CD4-positive, alpha-beta memory T cell (primary cell): ENCODE data around the gene COQ4. TPM values are rescaled to one million over a fixed set of nuclear protein-coding genes. Genes with fewer than 3 reads are reported as not detected.

Experiments used
- CTCF ChIA-PET: fragments of 350-600 bp; sonication (Branson Sonifier 250); formaldehyde crosslinking; loops from one replicate; lab custom pipeline; 2021; ENCODE audit warnings: inconsistent platforms; ENCODE audit not compliant: partially characterized antibody; lab: Charles Lee
- POLR2A ChIA-PET: fragments of 350-600 bp; sonication (Branson Sonifier 250); formaldehyde crosslinking; loops from one replicate; lab custom pipeline; 2021; ENCODE audit not compliant: partially characterized antibody; lab: Charles Lee
- DNase-seq, 5 donors: peaks; one replicate each; pipeline versions ENCODE4 v3.0.0 to v3.0.0-alpha.2; 2020 to 2022; ENCODE audit warnings: mixed read lengths in 1 of 5
- H3K27ac ChIP-seq: one replicate; pipeline ENCODE4 v1.7.0; 2013; ENCODE audit warnings: low read depth, low read length
- H3K27me3 ChIP-seq: 2 replicates; pipeline ENCODE4 v1.7.0; 2013; ENCODE audit warnings: mild to moderate bottlenecking, low read length, moderate library complexity; ENCODE audit not compliant: insufficient read depth
- H3K36me3 ChIP-seq: 2 replicates; pipeline ENCODE4 v1.7.0; 2013; ENCODE audit warnings: mild to moderate bottlenecking, low read length, moderate library complexity; ENCODE audit not compliant: insufficient read depth
- H3K4me1 ChIP-seq: 2 replicates; pipeline ENCODE4 v1.7.0; 2013; ENCODE audit warnings: mild to moderate bottlenecking, low read length, moderate library complexity; ENCODE audit not compliant: insufficient read depth
- H3K4me3 ChIP-seq, 2 donors: one replicate each; pipeline ENCODE4 v1.7.0; 2013; ENCODE audit warnings: low read length in 2 of 2, mild to moderate bottlenecking in 1 of 2
- H3K9me3 ChIP-seq, 2 donors: one replicate each; pipeline ENCODE4 v1.7.0; 2013; ENCODE audit warnings: low read length in 2 of 2, control low read depth in 1 of 2; ENCODE audit not compliant: control insufficient read depth in 1 of 2
- H3K27ac Mint-ChIP-seq, 7 donors: one replicate each; pipeline ENCODE4 v1.8.0; 2020 to 2021; ENCODE audit warnings: mixed read lengths in 7 of 7, mild to moderate bottlenecking in 6 of 7, inconsistent platforms in 3 of 7, moderate library complexity in 3 of 7
- H3K27me3 Mint-ChIP-seq, 2 donors: one replicate each; pipeline ENCODE4 v1.8.0; 2020 to 2021; ENCODE audit warnings: mixed read lengths in 2 of 2
- H3K36me3 Mint-ChIP-seq, 2 donors: one replicate each; pipeline ENCODE4 v1.8.0; 2020 to 2021; ENCODE audit warnings: mixed read lengths in 2 of 2, inconsistent platforms in 1 of 2, mild to moderate bottlenecking in 1 of 2
- H3K4me1 Mint-ChIP-seq, 4 donors: one replicate each; pipeline ENCODE4 v1.8.0; 2020 to 2021; ENCODE audit warnings: mixed read lengths in 4 of 4, mild to moderate bottlenecking in 1 of 4
- H3K4me3 Mint-ChIP-seq, 8 donors: one replicate each; pipeline ENCODE4 v1.8.0; 2020 to 2021; ENCODE audit warnings: mixed read lengths in 8 of 8, mild to moderate bottlenecking in 7 of 8, moderate library complexity in 6 of 8, inconsistent platforms in 3 of 8
- H3K9me3 Mint-ChIP-seq, 8 donors: one replicate each; pipeline ENCODE4 v1.8.0; 2020 to 2021; ENCODE audit warnings: mixed read lengths in 8 of 8, mild to moderate bottlenecking in 5 of 8, inconsistent platforms in 3 of 8, moderate library complexity in 1 of 8
- intact Hi-C: fragments of 100-400 bp; cut with micrococcal nuclease; formaldehyde crosslinking; loops from one replicate; pipeline ENCODE4 v1.15.1; 2023
- polyA plus RNA-seq, 2 donors: library from polyadenylated mRNA; unstranded; fragments of 300-500 nt; fragmentation: Illumina TruSeq; gene quantifications; one replicate each; pipeline ENCODE4 v1.2.3, GENCODE V29; 2021
- total RNA-seq, 2 experiments: library from RNA; stranded (reverse); gene quantifications; one replicate each; pipeline ENCODE4 v1.2.3, GENCODE V29; 2021

COQ4 gene
- total and polyA plus RNA-seq, 4 experiments from 2014 or later = 34.8 to 51.3 (median 46.3) TPM

- H3K9me3 Mint-ChIP-seq = no peaks in the 10 kb centered on the region
- peaks cover 6 to 16% (median 7%) of the 10 kb centered on the region in 4 donors for H3K4me1 Mint-ChIP-seq
- H3K36me3 Mint-ChIP-seq = peaks cover 4 to 15% of the 10 kb centered on the region in 2 donors
- H3K4me1 ChIP-seq = peaks cover 15% of the 10 kb centered on the region
- no peaks in the 10 kb centered on the region for H3K27me3 ChIP-seq
- ChIA-PET POLR2A (interaction anchor here (0.5 to 1.3 kb wide), 11 partner anchors 18 to 326 kb away, joined by 3 to 10 read pairs (median 6); partner anchors contain the start of genes CIZ1, COQ4, GOLGA2 and SWI5), CTCF (interaction anchor here (0.7 to 3.7 kb wide), 19 partner anchors 7 to 147 kb away, joined by 3 to 22 read pairs (median 5); partner anchors contain the start of genes CERCAM, GOLGA2, SWI5 and URM1)
- H3K36me3 ChIP-seq = peaks cover 27% of the 10 kb centered on the region
- H3K4me3 Mint-ChIP-seq = peak overlapping the region; percentile 89 to 99 (median 94)
- peak overlapping the region; percentile 58 for H3K27ac ChIP-seq
- peak overlapping the region; percentile 84 to 96 (median 93) for H3K27ac Mint-ChIP-seq
- DNase-seq = peak in 1 of 5 donors; percentile 50
- intact Hi-C loops = loop anchor here (1.0 kb wide), 7 partner anchors 19 to 148 kb away; partner anchors contain the start of genes COQ4, GOLGA2, SWI5 and TRUB2
- peak overlapping the region; percentile 66 to 87 for H3K4me3 ChIP-seq
- H3K27me3 Mint-ChIP-seq = no peaks in the 10 kb centered on the region
- H3K9me3 ChIP-seq = no peaks in the 10 kb centered on the region
These were observed 18.2 kb downstream of the COQ4 start for GRCh38 chr9:128340691-128341434.

- CTCF ChIA-PET = interaction anchor here (0.5 to 3.7 kb wide), 19 partner anchors 8 to 678 kb away, joined by 3 to 22 read pairs (median 5); partner anchors contain the start of genes CERCAM, GOLGA2, SWI5 and URM1
- no peaks in the 10 kb centered on the region for H3K27me3 ChIP-seq
- H3K4me3 Mint-ChIP-seq = peak overlapping the region; percentile 89 to 99 (median 94)
- peaks cover 28% of the 10 kb centered on the region for H3K36me3 ChIP-seq
- H3K4me3 ChIP-seq = peak overlapping the region; percentile 66 to 87
- no peaks in the 10 kb centered on the region for H3K9me3 Mint-ChIP-seq
- peaks cover 6 to 16% (median 7%) of the 10 kb centered on the region in 4 donors for H3K4me1 Mint-ChIP-seq
- no peaks in the 10 kb centered on the region for H3K27me3 Mint-ChIP-seq
- intact Hi-C loops = loop anchor here (1.0 kb wide), 3 partner anchors 46 to 148 kb away; no protein-coding TSS in a partner anchor
- H3K4me1 ChIP-seq = peaks cover 15% of the 10 kb centered on the region
- no peaks in the 10 kb centered on the region for H3K9me3 ChIP-seq
- DNase-seq = peak; percentile 60 to 75 (median 69)
- H3K36me3 Mint-ChIP-seq = peaks cover 4 to 15% of the 10 kb centered on the region in 2 donors
- POLR2A ChIA-PET = interaction anchor here (0.5 to 1.3 kb wide), 10 partner anchors 18 to 327 kb away, joined by 3 to 10 read pairs (median 6); partner anchors contain the start of genes CIZ1, COQ4, GOLGA2 and SWI5
- H3K27ac ChIP-seq = peak overlapping the region; percentile 58
- peak overlapping the region; percentile 84 to 96 (median 93) for H3K27ac Mint-ChIP-seq
These were observed 18.8 kb downstream of the COQ4 start for GRCh38 chr9:128341435-128341849.

- H3K27ac Mint-ChIP-seq = no peak overlapping the region
- Histone ChIP-seq H3K9me3 (no peaks in the 10 kb centered on the region), H3K4me1 (peaks cover 15% of the 10 kb centered on the region), H3K4me3 (no peak overlapping the region), H3K36me3 (peaks cover 30% of the 10 kb centered on the region), H3K27ac (no peak overlapping the region), H3K27me3 (no peaks in the 10 kb centered on the region)
- no peak for DNase-seq
- peaks cover 6 to 16% (median 7%) of the 10 kb centered on the region in 4 donors for H3K4me1 Mint-ChIP-seq
- ChIA-PET POLR2A (no interaction called here), CTCF (interaction anchor here (1.9 to 3.7 kb wide), 2 partner anchors 9 to 48 kb away, joined by 5 to 22 read pairs; no protein-coding TSS in a partner anchor)
- no peaks in the 10 kb centered on the region for H3K9me3 Mint-ChIP-seq
- peaks cover 7 to 24% of the 10 kb centered on the region in 2 donors for H3K36me3 Mint-ChIP-seq
- intact Hi-C loops = no loop called here
- H3K4me3 Mint-ChIP-seq = no peak overlapping the region
- H3K27me3 Mint-ChIP-seq = no peaks in the 10 kb centered on the region
These were observed 20.5 kb downstream of the COQ4 start for GRCh38 chr9:128342971-128343680.

- DNase-seq = no peak
- H3K27me3 Mint-ChIP-seq = no peaks in the 10 kb centered on the region
- no peaks in the 10 kb centered on the region for H3K27me3 ChIP-seq
- H3K9me3 ChIP-seq = no peaks in the 10 kb centered on the region
- CTCF ChIA-PET = interaction anchor here (1.4 to 3.7 kb wide), 2 partner anchors 19 to 49 kb away, joined by 5 to 22 read pairs; no protein-coding TSS in a partner anchor
- no peak overlapping the region for H3K27ac ChIP-seq
- peaks cover 35% of the 10 kb centered on the region for H3K36me3 ChIP-seq
- no peak overlapping the region for H3K4me3 ChIP-seq
- intact Hi-C loops = no loop called here
- H3K4me1 ChIP-seq = peaks cover 15% of the 10 kb centered on the region
- H3K9me3 Mint-ChIP-seq = no peaks in the 10 kb centered on the region
- no peak overlapping the region for H3K27ac Mint-ChIP-seq
- H3K4me1 Mint-ChIP-seq = peaks cover 6 to 16% (median 7%) of the 10 kb centered on the region in 4 donors
- no peak overlapping the region for H3K4me3 Mint-ChIP-seq
- POLR2A ChIA-PET = no interaction called here
- H3K36me3 Mint-ChIP-seq = peaks cover 7 to 28% of the 10 kb centered on the region in 2 donors
These were observed 21.2 kb downstream of the COQ4 start for GRCh38 chr9:128343855-128344254.

- no peaks in the 10 kb centered on the region for H3K27me3 ChIP-seq
- Mint-ChIP-seq H3K4me3 (no peak overlapping the region), H3K27me3 (no peaks in the 10 kb centered on the region), H3K36me3 (peaks cover 13 to 37% of the 10 kb centered on the region in 2 donors), H3K27ac (no peak overlapping the region), H3K4me1 (peaks cover 4 to 11% (median 6%) of the 10 kb centered on the region in 4 donors), H3K9me3 (no peaks in the 10 kb centered on the region)
- H3K27ac ChIP-seq = no peak overlapping the region
- ChIA-PET POLR2A (no interaction called here), CTCF (interaction anchor here (0.9 to 1.4 kb wide), 4 partner anchors 17 to 50 kb away, joined by 3 to 6 read pairs (median 4); partner anchors contain the start of gene URM1)
- intact Hi-C loops = no loop called here
- no peaks in the 10 kb centered on the region for H3K9me3 ChIP-seq
- no peak overlapping the region for H3K4me3 ChIP-seq
- DNase-seq = no peak
- peaks cover 46% of the 10 kb centered on the region for H3K36me3 ChIP-seq
- H3K4me1 ChIP-seq = peaks cover 11% of the 10 kb centered on the region
These were observed 22.4 kb downstream of the COQ4 start for GRCh38 chr9:128344931-128345605.

GRCh38 chr9:128349125-128349524 is 26.5 kb downstream of the COQ4 start:
- Histone ChIP-seq H3K36me3 (peaks cover 43% of the 10 kb centered on the region), H3K4me1 (no peaks in the 10 kb centered on the region), H3K27ac (no peak overlapping the region), H3K27me3 (no peaks in the 10 kb centered on the region), H3K9me3 (no peaks in the 10 kb centered on the region), H3K4me3 (no peak overlapping the region)
- H3K27ac Mint-ChIP-seq = peak overlapping the region in 4 of 7 donors; percentile 15 to 70 (median 42)
- no peak for DNase-seq
- ChIA-PET CTCF (interaction anchor here (1.0 to 1.5 kb wide), 3 partner anchors 10 to 90 kb away, joined by 3 to 6 read pairs (median 3); no protein-coding TSS in a partner anchor), POLR2A (no interaction called here)
- intact Hi-C loops = no loop called here
- H3K27me3 Mint-ChIP-seq = no peaks in the 10 kb centered on the region
- no peaks in the 10 kb centered on the region for H3K4me1 Mint-ChIP-seq
- peaks cover 18 to 43% of the 10 kb centered on the region in 2 donors for H3K36me3 Mint-ChIP-seq
- no peak overlapping the region for H3K4me3 Mint-ChIP-seq
- no peaks in the 10 kb centered on the region for H3K9me3 Mint-ChIP-seq
